PFSK-1 (cell line): ENCODE results near the gene SESN1.

Experiments used
- SIN3A ChIP-seq: IDR thresholded peaks from 2 replicates; pipeline ENCODE4 v1.6.1; 2012; ENCODE audit warnings: mild to moderate bottlenecking, low read length, moderate library complexity, borderline replicate concordance; ENCODE audit not compliant: insufficient read depth
- TAF1 ChIP-seq: IDR thresholded peaks from 2 replicates; pipeline ENCODE4 v1.6.1; 2012; ENCODE audit warnings: low read length, control low read depth, borderline replicate concordance; ENCODE audit not compliant: insufficient read depth

DNA sequence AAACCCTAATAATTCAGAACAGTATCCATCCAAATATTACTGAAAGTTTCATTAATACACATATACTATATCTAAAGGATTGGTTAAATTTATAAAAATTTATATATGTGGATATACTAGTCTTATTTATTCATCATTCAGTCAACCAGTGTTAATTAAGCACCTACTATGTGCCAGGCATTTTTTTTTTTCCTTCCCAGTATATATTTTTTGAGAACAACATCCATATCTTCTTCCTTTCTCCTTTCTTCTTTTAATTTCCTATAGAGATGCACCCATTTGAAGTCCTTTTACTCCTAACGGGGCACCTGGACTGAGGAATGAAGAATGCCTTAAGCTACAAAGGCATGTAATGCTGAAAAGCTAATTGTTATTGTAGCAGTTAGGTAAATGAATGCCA, 72.8 kb downstream of the SESN1 start:
- TF ChIP-seq SIN3A (no peak), TAF1 (no peak)
